ENCODE results near the gene AQP4.

Gene AQP4

GRCh38 chr18:26865557-26865956 lies at the start of gene AQP4:
TSS of gene AQP4 (minus strand) at chr18:26865707. CDS start at chr18:26865689, 18 bp downstream.
- DNase-seq (ENCODE audit: low spot score) = peak; percentile 5

DNA sequence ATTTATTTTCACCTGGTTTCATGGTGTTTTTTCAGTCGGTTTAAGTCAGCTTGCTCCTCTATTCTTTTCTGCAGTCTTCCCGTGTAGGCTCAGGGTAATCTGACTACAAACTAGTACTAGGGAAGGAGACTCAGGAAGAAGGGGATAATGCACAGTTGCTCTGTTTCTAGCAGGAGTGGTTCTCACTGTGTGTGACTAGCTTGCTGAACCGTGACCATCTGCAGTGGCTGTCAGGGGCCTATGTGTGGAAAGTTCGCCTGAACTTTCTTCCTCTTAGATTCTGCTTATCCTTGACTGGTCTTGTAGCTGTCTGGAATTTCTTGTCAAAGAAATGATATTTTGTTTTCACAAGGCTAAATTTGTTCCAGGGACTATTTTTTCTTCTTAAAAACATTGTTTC lies 46.3 kb upstream of the AQP4 start:
- DNase-seq (ENCODE audit: low spot score) = no peak

GRCh38 chr18:26909599-26910290 lies 44.2 kb upstream of the AQP4 start:
- no peak for DNase-seq (ENCODE audit: low spot score)

GRCh38 chr18:26908906-26909305 lies 43.4 kb upstream of the AQP4 start:
- DNase-seq (ENCODE audit: low spot score) = peak; percentile 12

GRCh38 chr18:26902291-26902690 lies 36.8 kb upstream of the AQP4 start:
- no peak for DNase-seq (ENCODE audit: low spot score)

- DNase-seq (ENCODE audit: low spot score) = no peak
Observed at GRCh38 chr18:26901020-26901419, 35.5 kb upstream of the AQP4 start.

DNA sequence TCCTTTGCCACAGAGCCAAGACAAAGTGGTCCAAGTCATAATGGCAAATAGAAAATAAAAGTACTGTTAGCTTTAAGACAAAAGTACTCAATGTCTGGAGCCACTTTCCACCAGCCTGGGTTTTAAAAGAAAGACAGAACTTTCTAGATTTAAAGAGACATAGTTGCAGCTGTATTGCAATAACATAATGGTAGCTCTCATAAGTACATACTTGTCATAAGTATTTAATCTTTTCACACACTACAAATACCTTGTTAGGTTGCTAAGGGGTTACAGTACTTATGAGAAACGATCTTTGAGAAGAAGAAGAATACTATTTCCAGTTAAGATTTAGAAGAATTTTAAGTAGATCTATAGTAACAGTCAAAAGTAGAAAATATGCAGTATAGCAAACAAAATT lies 28.9 kb upstream of the AQP4 start:
- DNase-seq (ENCODE audit: low spot score) = no peak

GRCh38 chr18:26893996-26894395 lies 28.5 kb upstream of the AQP4 start:
- peak; percentile 11 for DNase-seq (ENCODE audit: low spot score)

DNA sequence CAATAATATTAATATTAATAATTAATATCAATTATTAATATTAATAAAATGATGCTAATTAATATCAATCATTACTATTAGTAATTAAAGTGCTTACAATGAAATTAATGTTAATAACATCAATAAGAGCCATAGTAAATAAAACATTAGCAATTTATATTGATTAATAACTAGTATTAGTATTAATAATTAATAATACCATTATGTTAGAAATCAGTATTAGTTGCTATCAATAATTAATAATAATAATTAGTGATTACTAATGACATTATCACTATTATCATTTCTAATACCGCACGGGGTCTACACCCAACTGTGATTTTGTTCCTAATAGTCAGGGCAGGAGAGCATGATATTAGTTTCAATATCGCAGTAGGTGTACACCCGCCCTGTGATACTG lies 22.8 kb upstream of the AQP4 start:
- no peak for DNase-seq (ENCODE audit: low spot score)

DNA sequence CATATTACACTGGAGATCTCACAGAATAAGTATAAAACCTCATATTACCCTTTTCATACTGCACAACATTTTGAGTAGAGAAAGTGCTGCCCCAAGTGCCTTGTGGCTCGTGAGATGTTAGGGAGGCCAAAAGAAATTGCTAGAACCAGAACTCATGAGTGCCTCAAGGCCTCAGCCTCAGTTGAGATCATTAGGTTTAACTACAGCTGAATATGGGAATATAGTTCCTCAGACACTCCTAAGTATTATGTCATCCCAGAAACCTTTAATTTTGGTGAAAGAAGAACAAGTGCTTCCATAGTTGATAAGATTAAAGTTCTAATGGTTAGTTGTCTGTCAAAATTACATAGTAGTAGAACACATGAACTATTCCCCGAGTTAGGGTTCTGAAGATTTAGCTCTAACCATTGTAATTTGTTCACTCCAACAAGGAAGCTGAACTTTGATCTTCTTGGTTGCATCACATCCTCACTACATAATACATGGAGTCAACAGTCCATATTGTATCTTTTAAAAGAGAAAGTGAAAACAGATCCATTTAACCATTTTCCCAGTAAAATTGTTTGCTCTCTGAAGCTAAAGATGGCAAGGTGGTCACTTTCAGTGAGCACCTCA lies 9.6 kb upstream of the AQP4 start:
- no peak for DNase-seq (ENCODE audit: low spot score)

- DNase-seq (ENCODE audit: low spot score) = no peak
Observed at GRCh38 chr18:26874283-26874682, 8.8 kb upstream of the AQP4 start.

GRCh38 chr18:26869640-26870039 lies 4.1 kb upstream of the AQP4 start:
- no peak for DNase-seq (ENCODE audit: low spot score)

DNA sequence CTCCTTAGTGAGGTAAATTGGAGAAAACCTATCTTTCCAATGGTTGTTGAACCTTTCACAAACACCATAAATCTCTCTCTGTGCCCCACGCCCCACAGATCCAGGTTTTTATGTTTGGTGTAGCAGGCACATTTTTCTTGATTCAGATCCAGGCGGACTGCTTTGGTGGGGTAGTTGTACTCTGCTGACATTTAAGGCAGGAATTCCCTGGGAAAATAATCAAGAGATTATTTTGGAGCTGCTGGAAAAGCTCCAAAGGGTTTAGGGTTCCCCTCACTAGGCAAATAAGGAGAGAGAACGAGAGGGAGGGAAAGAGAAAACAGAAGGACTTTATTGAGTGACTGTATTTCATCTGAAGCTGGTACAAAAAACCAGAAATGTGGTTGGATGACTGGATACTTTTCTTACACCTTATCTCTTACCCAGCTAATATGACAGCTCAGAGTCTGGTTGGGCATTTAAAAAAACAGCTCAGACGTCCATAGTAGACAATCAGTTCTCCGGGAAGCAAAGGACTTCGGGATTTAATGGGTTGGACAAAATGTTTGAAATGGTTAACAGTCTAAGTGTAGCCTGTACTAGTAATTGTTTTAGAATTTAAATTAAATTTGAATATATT lies 3.6 kb upstream of the AQP4 start:
- no peak for DNase-seq (ENCODE audit: low spot score)

DNA sequence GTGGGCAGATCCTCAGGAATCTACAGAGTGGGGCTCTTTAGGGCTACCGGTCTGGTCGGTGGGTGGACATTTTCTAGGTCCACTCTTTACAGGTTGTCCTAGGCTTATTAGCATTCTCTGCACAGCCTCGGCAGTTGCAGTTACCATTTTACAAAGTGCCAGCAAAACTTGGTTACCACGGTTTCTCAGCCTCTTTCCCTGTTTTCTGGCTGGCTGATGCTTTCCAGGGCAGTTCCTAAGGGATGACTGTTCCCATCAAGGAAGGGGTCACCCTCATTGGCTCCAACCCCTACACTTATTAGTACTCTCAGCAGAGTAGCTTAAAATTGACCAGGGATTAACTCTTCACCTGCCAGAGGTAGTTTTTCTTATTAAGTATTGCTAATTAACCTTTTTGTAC lies 2.0 kb upstream of the AQP4 start:
- DNase-seq (ENCODE audit: low spot score) = peak; percentile 15

- DNase-seq (ENCODE audit: low spot score) = no peak
Observed at GRCh38 chr18:26864658-26865057, 849 bp downstream of the AQP4 start.

DNA sequence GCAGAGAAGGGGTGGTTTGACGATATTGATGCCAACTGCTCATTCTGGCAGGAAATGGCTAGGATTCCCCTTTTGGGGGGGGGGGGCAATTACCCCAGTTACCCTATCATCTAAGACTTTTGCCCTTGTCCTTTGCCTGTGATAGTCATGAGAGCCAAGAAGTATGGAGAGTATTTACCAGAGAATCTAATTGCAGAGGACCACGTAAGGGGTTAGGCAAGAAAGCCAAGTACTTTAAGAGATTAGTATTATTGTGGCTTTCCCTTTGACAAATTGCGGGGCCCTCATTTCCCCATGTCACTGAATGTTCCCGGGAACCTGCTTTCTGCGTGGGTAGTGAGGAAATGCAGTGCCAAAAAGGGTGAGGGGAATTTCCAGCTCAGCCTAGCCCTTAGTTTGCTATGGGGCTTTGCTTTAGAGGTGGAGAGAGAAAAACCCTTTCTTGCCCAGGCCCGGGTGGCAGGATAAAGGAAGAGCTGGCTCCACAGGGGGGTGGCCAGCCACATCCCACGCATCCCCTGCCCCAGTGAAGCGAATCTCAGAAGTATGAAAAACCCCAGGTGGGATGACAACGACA lies 1.5 kb downstream of the AQP4 start:
- DNase-seq (ENCODE audit: low spot score) = no peak

DNA sequence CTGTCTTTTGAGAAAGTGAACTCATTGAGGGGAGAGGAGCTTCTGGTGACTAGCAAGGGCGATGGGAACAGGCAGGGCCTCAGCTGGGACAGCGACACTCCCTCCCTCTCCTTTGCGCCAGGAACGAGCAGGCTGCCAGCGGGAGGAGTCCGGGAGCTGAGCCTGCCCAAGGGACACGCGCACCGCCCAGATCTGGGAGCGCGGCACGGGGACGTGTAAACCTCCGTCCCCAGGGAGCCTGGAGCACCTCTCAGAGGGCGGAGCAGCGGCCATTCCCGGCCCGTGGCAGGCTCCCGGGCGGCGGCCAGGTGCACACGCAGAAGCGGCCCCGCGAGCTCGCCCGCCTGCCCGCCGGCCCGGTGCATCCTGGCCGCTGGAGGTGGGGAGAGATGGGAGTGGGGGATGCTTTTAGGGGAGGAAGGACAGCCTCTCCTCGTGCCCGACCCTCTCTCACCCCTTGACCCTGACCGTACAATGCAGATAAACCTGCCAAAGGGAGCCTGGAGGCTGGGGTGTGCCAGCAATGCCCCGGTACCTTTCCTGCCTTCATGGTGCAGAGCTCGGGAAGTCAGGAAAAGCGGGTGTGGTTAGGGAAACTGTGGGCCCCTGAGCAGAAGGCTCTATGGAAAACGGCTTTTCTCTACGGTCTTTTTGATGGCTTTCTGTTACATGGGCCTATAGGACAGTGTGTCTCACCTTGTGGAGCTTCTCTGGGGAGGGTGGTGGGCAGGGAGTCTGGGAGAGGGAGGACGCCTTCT lies 2.2 kb downstream of the AQP4 start:
- peak; percentile 11 for DNase-seq (ENCODE audit: low spot score)

DNA sequence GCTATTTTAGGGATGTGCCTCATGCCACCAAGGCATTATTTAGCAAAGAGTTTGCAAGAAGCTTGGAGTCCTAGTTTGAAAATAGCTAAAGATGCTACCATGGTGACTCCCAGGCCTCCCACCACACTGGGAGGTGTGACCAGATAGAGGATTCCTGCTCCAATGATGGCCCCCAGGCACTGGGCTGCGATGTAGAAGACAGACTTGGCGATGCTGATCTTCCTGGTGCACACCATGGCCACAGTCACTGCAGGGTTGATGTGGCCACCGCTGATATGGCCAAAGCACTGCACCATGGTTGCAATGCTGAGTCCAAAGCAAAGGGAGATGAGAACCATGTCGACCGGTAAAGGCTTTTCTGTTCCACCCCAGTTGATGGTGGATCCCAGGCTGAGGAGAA lies 3.4 kb downstream of the AQP4 start:
- no peak for DNase-seq (ENCODE audit: low spot score)

- DNase-seq (ENCODE audit: low spot score) = no peak
Observed at GRCh38 chr18:26854292-26854881, 11.1 kb downstream of the AQP4 start.

- no peak for DNase-seq (ENCODE audit: low spot score)
Observed at GRCh38 chr18:26853401-26853800, 12.1 kb downstream of the AQP4 start.

DNA sequence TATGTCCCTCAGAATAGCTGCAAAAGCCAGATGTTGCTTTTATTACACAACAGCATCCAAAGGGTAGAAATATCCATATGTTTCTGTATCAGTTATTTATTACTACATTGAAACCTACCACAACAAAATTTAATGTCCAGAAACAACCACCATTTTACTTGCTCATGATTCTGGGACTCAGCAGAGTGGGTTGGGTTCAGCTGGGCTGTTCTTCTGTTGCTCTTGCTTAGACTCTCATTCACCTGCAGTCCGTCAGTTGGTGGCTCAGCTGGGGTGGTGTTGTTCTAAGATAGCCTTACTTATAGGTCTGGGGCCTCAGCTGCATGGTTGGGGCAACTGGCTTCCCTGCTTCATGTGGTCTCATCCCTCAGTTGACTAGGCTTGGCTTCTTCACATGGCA lies 21.7 kb downstream of the AQP4 start:
- no peak for DNase-seq (ENCODE audit: low spot score)

GRCh38 chr18:26840965-26841364 lies 24.5 kb downstream of the AQP4 start:
- DNase-seq (ENCODE audit: low spot score) = no peak
